ENCODE results near the gene MAP1B. TPM values are rescaled to one million over a fixed set of nuclear protein-coding genes. Genes with fewer than 3 reads are reported as not detected.
A peak's percentile ranks its signal among the peaks of the same experiment; 100 is the strongest.

Gene MAP1B
- total RNA-seq, 1 experiment from 2014 or later: 135 TPM

- Histone ChIP-seq H3K36me3 (ENCODE audit: insufficient read depth, low read length, poor library complexity, severe bottlenecking) (peaks cover 75% of the 10 kb centered on the region), H3K4me1 (ENCODE audit: insufficient read depth, low read length, poor library complexity, severe bottlenecking) (peaks cover 9% of the 10 kb centered on the region), H3K27ac (ENCODE audit: low read depth, low read length, poor library complexity, severe bottlenecking) (no peak overlapping the region), H3K9me3 (ENCODE audit: low read depth, low read length, poor library complexity, severe bottlenecking) (no peaks in the 10 kb centered on the region), H3K27me3 (replicated peaks; ENCODE audit: insufficient read depth, low read depth, low read length, poor library complexity) (no peaks in the 10 kb centered on the region), H3K4me3 (ENCODE audit: low read depth, low read length, poor library complexity, severe bottlenecking) (no peak overlapping the region)
- ChIA-PET CTCF (no interaction called here), POLR2A (ENCODE audit: low non-redundant PET) (no interaction called here)
- no peak for DNase-seq (ENCODE audit: low spot score)
- no peak for TF ChIP-seq EZH2 (IDR thresholded peaks at IDR 0.05; ENCODE audit: borderline replicate concordance, low read depth, low read length, poor library complexity, severe bottlenecking)
- no peak for TF ChIP-seq CTCF (conservative IDR thresholded peaks at IDR 0.05; ENCODE audit: low read depth, low read length)
- intact Hi-C loops (cut with micrococcal nuclease; ENCODE audit: unreplicated experiment): no loop called here
- BruUV-seq (replicated peaks): no TSS peak
These were observed 90.1 kb downstream of the MAP1B start for GRCh38 chr5:72197393-72197792.

- no peaks in the 10 kb centered on the region for H3K27me3 ChIP-seq (replicated peaks; ENCODE audit: insufficient read depth, low read depth, low read length, poor library complexity)
- H3K9me3 ChIP-seq (ENCODE audit: low read depth, low read length, poor library complexity, severe bottlenecking): no peaks in the 10 kb centered on the region
- DNase-seq (ENCODE audit: low spot score): no peak
- no peak overlapping the region for H3K4me3 ChIP-seq (ENCODE audit: low read depth, low read length, poor library complexity, severe bottlenecking)
- H3K27ac ChIP-seq (ENCODE audit: low read depth, low read length, poor library complexity, severe bottlenecking): no peak overlapping the region
- intact Hi-C loops (cut with micrococcal nuclease; ENCODE audit: unreplicated experiment): no loop called here
- no TSS peak for BruUV-seq (replicated peaks)
- CTCF ChIA-PET: no interaction called here
- H3K4me1 ChIP-seq (ENCODE audit: insufficient read depth, low read length, poor library complexity, severe bottlenecking): peaks cover 14% of the 10 kb centered on the region
- POLR2A ChIA-PET (ENCODE audit: low non-redundant PET): no interaction called here
- no peak for TF ChIP-seq EZH2 (IDR thresholded peaks at IDR 0.05; ENCODE audit: borderline replicate concordance, low read depth, low read length, poor library complexity, severe bottlenecking)
- TF ChIP-seq CTCF (conservative IDR thresholded peaks at IDR 0.05; ENCODE audit: low read depth, low read length): no peak
- peaks cover 70% of the 10 kb centered on the region for H3K36me3 ChIP-seq (ENCODE audit: insufficient read depth, low read length, poor library complexity, severe bottlenecking)
These were observed 92.4 kb downstream of the MAP1B start for GRCh38 chr5:72199681-72200080.

GRCh38 chr5:72202331-72202825, 95.1 kb downstream of the MAP1B start:
- no peak overlapping the region for H3K4me3 ChIP-seq (ENCODE audit: low read depth, low read length, poor library complexity, severe bottlenecking)
- TF ChIP-seq EZH2 (IDR thresholded peaks at IDR 0.05; ENCODE audit: borderline replicate concordance, low read depth, low read length, poor library complexity, severe bottlenecking) (no peak), CTCF (conservative IDR thresholded peaks at IDR 0.05; ENCODE audit: low read depth, low read length) (no peak)
- peaks cover 19% of the 10 kb centered on the region for H3K4me1 ChIP-seq (ENCODE audit: insufficient read depth, low read length, poor library complexity, severe bottlenecking)
- BruUV-seq (replicated peaks): no TSS peak
- H3K27ac ChIP-seq (ENCODE audit: low read depth, low read length, poor library complexity, severe bottlenecking): no peak overlapping the region
- H3K27me3 ChIP-seq (replicated peaks; ENCODE audit: insufficient read depth, low read depth, low read length, poor library complexity): no peaks in the 10 kb centered on the region
- H3K9me3 ChIP-seq (ENCODE audit: low read depth, low read length, poor library complexity, severe bottlenecking): no peaks in the 10 kb centered on the region
- intact Hi-C loops (cut with micrococcal nuclease; ENCODE audit: unreplicated experiment): no loop called here
- ChIA-PET POLR2A (ENCODE audit: low non-redundant PET) (no interaction called here), CTCF (no interaction called here)
- DNase-seq (ENCODE audit: low spot score): peak; percentile 59
- H3K36me3 ChIP-seq (ENCODE audit: insufficient read depth, low read length, poor library complexity, severe bottlenecking): peaks cover 55% of the 10 kb centered on the region
